Central memory CD8-positive, alpha-beta T cell (primary cell): ENCODE results near the gene LRP1-AS.

Source experiments
- ATAC-seq: fragments of 150-1000 bp; cut with Tn5 transposase; replicated peaks from 2 replicates; pipeline ENCODE4 v1.10.0; 2022; ENCODE audit warnings: mild to moderate bottlenecking, moderate FRiP score, moderate number of reproducible peaks; ENCODE audit not compliant: poor library complexity, severe bottlenecking; ENCODE audit errors: extremely low read depth
- DNase-seq, 2 donors: peaks; one replicate each; pipeline ENCODE4 v3.0.0; 2021; ENCODE audit warnings: low spot score in 2 of 2
- H3K27ac Mint-ChIP-seq: one replicate; pipeline ENCODE4 v1.8.0; 2022; ENCODE audit warnings: low read depth, mild to moderate bottlenecking, moderate library complexity, mixed read lengths
- H3K27me3 Mint-ChIP-seq: one replicate; pipeline ENCODE4 v1.8.0; 2022; ENCODE audit warnings: mixed read lengths
- H3K36me3 Mint-ChIP-seq: one replicate; pipeline ENCODE4 v1.8.0; 2022; ENCODE audit warnings: mild to moderate bottlenecking, moderate library complexity, mixed read lengths; ENCODE audit not compliant: insufficient read depth
- H3K4me1 Mint-ChIP-seq: one replicate; pipeline ENCODE4 v1.8.0; 2022; ENCODE audit warnings: mixed read lengths
- H3K4me3 Mint-ChIP-seq: one replicate; pipeline ENCODE4 v1.8.0; 2022; ENCODE audit warnings: mild to moderate bottlenecking, moderate library complexity, mixed read lengths
- H3K9me3 Mint-ChIP-seq: one replicate; pipeline ENCODE4 v1.8.0; 2022; ENCODE audit warnings: mixed read lengths

The LRP1-AS gene

DNA sequence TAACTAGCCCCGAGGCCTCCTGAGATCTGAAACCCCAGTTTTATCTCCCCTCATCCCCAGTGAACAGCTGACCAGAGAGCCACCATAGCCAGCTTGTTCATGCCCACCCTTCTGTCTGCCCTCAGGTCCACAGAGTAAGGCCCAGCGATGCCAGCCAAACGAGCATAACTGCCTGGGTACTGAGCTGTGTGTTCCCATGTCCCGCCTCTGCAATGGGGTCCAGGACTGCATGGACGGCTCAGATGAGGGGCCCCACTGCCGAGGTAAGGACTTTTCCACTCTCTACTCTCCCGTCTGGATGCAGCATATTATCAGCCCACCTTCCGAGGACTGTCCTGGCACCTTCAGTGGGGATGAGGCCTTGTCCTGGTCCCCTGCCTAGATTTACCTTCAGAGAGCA is 6.2 kb downstream of the LRP1-AS start:
- Mint-ChIP-seq H3K36me3 (no peaks in the 10 kb centered on the region), H3K4me1 (no peaks in the 10 kb centered on the region), H3K4me3 (no peak overlapping the region), H3K27ac (no peak overlapping the region), H3K27me3 (no peaks in the 10 kb centered on the region), H3K9me3 (no peaks in the 10 kb centered on the region)
- ATAC-seq (no peak), DNase-seq (no peak)

DNA sequence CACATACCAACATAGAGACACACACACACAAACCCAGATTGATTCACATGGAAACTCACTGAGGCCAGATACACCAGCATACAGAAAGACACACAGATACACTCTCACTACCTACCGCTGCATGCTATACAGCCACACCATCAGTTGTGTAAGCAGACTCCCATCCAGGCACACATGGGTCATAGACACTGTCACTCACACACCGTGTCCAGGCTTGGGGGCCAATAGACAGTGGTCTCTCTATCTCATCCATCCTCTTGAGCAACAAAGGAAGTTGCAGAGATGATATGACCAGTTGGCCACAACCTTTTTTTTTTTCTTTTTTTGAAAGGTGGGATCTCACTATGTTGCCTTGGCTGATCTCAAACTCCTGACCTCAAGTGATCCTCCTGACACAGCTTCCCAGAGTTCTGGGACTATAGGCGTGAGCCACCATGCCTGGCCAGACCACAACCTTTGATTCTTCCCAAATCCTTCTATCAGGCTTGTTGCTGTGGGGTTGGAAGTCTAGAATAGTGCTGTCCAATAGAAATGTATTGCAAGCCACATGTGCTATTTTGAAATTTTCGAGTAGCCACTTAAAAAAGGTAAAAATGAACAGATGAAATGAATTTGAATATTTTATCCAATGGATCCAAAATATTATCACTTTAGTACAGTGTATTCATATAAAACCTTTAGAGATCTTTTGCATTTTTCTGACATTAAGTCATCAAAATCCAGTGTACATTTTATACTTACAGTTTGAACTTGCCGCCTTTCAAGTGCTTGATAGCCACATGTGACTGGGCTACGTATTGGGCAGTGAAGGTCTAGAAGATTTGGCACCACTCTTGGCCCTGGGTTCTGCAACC is 7.4 kb downstream of the LRP1-AS start:
- H3K4me3 Mint-ChIP-seq, result no peak overlapping the region
- no peaks in the 10 kb centered on the region for H3K4me1 Mint-ChIP-seq
- no peaks in the 10 kb centered on the region for H3K9me3 Mint-ChIP-seq

DNA sequence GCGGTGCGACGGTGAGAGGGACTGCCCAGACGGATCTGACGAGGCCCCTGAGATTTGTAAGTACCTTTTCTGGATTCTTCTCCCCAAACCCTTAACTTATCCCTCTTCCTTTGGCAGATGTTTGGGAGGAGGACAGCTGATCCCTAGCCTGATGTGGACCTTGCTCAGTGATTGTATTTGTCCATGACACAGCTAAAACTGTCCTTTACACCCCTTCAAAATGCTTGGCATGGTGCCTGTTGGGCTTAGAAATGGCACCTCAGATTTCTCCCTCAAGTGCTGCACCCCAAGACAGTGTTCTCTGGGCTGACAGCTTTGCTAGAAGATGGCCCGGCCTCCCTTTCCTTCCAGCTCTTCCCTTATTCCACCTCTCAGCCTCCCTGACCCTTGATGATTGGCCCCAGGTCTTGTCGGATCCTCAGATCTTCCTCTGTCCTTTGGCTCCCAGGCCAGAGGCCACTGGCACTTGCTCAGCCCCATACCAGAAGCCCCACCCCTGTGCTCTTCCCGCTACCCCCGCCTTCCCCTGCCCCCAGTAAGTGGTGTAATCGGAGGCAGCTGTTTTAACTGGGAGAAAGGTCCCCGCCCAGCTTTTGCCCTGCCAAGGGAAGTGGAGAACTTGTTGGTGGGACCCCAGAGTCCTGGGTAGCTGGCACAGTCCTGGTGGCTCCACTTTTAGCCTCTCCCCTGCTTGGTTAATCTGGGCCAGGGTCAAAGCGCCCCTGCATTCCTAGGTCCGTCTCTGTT is 8.7 kb downstream of the LRP1-AS start:
- ATAC-seq (no peak), DNase-seq (no peak)
- Mint-ChIP-seq H3K36me3 (no peaks in the 10 kb centered on the region), H3K9me3 (no peaks in the 10 kb centered on the region), H3K27ac (no peak overlapping the region), H3K27me3 (no peaks in the 10 kb centered on the region), H3K4me3 (no peak overlapping the region), H3K4me1 (no peaks in the 10 kb centered on the region)

More for the DNA sequence above, 7.4 kb downstream of the LRP1-AS start:
- Mint-ChIP-seq H3K27ac (no peak overlapping the region), H3K36me3 (no peaks in the 10 kb centered on the region), H3K27me3 (no peaks in the 10 kb centered on the region)
- ATAC-seq (no peak), DNase-seq (no peak)

DNA sequence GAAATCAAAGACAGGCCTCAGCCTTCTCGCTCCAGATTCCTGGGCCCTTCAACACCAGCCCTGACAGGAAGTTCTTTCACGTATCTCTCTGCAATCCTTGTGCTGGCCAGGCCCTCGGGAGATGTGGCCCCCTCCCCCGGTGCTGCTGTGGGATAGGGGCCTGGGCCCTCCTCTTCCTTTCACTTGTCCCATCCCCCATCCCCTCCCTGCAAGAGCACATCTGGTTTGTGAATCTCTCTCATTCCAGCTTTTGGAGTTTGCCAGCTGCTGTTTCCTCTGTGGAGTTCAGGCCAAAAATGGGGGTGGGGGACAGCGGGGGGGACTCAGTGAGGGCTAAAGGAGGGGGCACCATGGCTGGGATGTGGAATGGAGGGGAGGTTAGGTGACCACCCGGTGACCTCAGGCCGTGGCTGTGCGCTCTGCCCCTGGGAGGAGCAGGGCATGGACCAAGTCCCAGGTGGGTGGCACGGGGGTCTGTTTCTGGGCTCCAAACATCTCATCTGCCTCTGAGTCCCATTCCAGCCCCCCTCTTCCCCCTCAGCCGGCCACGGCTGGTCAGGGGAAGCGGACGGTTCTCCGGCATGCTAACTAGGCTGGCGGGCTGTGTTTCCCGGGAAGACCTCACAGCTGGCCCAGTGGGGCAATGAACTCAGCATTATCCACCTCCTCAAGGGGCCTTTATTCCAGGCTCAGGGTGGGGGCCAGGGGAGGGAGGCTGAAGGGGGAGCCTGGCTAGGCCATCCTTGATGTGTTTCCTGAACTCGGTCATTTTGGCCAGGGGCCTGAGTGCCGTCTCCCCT is 11.7 kb downstream of the LRP1-AS start:
- Mint-ChIP-seq H3K4me1 (no peaks in the 10 kb centered on the region), H3K9me3 (no peaks in the 10 kb centered on the region), H3K27me3 (peaks cover 5% of the 10 kb centered on the region), H3K36me3 (no peaks in the 10 kb centered on the region), H3K27ac (no peak overlapping the region), H3K4me3 (no peak overlapping the region)
- no peak for ATAC-seq
- no peak for DNase-seq

DNA sequence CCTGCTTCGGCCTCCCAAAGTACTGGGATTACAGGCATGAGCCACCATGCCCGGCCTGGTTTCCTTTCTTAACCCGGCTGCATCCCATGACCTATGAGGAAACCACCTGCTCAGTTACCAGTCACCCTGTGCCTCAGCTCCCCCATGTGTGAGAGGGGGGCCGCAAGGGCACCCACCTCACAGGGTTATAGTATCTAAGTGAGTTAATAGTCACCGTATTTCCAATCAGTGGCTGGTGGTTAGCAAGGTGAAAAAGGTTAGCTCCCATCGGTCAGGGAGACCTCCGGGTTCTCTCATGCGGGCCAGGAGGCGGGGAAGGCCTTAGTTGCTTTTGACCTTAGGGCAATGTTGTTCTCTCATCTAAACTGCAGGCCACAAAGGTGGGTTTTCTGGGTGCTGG is 12.5 kb downstream of the LRP1-AS start:
- Mint-ChIP-seq H3K27ac (no peak overlapping the region), H3K36me3 (no peaks in the 10 kb centered on the region), H3K27me3 (peaks cover 13% of the 10 kb centered on the region), H3K4me3 (no peak overlapping the region), H3K9me3 (no peaks in the 10 kb centered on the region), H3K4me1 (no peaks in the 10 kb centered on the region)
- ATAC-seq (no peak), DNase-seq (no peak)

DNA sequence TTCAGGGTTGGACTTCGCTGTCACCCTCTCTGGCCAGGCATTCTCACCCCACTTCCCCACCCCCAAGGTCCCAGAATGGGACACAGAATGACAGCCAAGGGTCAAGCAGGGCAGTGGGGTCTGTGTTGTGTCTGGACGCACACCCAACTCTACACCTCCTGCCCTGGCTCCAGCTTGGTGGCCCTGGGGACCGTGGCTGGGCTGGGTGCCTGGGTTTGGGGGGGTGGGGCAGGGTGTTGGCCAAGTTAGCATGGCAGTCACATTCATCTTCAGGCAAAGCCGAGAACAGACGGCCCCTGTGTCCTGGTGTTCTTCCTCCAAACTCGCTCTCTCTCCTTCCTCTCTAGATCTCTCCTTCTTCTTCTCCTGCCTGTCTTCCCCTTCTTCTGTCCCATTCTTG is 13.5 kb downstream of the LRP1-AS start:
- H3K9me3 Mint-ChIP-seq, result no peaks in the 10 kb centered on the region
- no peak overlapping the region for H3K27ac Mint-ChIP-seq
- H3K4me1 Mint-ChIP-seq, result no peaks in the 10 kb centered on the region
- ATAC-seq (no peak), DNase-seq (no peak)
- H3K36me3 Mint-ChIP-seq, result no peaks in the 10 kb centered on the region
- H3K27me3 Mint-ChIP-seq, result peaks cover 14% of the 10 kb centered on the region
- H3K4me3 Mint-ChIP-seq, result no peak overlapping the region

DNA sequence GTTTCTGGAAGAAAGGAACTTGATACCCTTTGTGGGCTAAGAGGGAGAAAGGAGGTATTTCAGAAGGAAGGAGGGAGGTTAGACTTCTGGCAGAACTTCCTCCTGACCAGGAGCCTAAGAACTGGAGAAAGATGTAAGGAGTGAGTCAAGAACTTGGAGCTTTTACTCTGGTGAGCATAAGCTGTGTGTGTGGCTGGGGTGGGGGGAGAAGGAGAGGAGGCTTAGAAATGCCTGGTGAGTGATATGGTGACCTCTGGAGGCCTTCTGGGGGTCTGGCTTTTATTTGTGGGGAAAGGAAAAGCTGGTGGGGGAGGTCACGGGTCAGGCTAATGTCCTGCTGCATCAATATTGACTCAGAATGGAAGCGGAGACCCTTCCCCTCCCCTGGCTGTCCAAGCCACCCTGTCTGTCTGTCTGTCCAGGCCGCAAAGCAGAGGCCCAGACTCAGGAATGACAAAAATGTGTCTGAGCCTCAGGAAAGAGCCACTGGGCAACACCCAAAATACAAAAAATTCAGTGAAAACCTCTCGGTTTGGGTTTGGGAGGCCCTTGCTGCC is 14.3 kb downstream of the LRP1-AS start:
- Mint-ChIP-seq H3K27ac (no peak overlapping the region), H3K4me3 (no peak overlapping the region), H3K36me3 (peaks cover 1% of the 10 kb centered on the region), H3K4me1 (no peaks in the 10 kb centered on the region), H3K9me3 (no peaks in the 10 kb centered on the region), H3K27me3 (peaks cover 14% of the 10 kb centered on the region)
- no peak for DNase-seq
- ATAC-seq, result no peak

DNA sequence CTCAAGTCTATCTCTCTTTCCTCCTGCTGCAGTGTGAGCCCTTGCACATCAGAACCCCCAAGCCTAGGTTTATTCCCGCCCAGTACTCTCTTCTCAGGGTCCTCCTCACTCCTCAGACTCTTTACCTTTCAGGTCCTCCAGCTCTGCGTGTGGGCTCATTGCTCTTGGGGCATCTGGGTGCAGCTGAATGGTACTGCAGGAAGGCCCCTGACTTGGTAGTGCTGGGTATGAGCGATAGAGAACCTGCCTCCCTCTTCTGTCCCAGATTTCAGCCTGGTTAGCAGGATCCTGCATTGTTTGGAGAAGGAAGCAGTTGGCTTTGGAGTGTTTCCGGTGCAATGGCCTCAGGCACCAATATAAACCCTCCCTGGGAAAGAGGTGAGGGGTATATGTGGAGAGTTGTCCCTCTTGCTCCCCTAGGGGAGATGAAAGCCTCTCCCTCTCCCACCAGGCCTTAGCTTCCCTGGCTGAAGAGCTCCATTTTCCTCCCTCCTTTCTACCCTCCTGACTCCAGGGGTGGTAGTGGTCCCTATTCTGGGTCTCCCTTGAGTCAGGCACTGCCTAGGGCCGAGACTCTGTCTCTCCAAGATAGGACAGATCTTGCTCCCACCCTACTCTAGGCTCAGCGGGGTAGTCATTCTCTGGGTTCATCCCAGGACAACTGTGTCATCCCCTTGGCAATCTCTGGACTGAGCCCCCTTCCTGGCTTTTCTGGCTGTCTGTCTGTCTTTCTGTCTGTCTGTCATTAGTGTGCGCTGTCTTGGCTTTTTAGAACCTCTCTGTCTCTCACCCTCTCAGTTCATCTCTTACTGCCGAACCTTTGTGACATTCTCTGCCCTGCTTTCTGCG is 15.3 kb downstream of the LRP1-AS start:
- peaks cover 14% of the 10 kb centered on the region for H3K27me3 Mint-ChIP-seq
- H3K4me1 Mint-ChIP-seq, result no peaks in the 10 kb centered on the region
- peaks cover 2% of the 10 kb centered on the region for H3K36me3 Mint-ChIP-seq
- ATAC-seq (no peak), DNase-seq (no peak)
- no peaks in the 10 kb centered on the region for H3K9me3 Mint-ChIP-seq
- H3K27ac Mint-ChIP-seq, result no peak overlapping the region
- no peak overlapping the region for H3K4me3 Mint-ChIP-seq

DNA sequence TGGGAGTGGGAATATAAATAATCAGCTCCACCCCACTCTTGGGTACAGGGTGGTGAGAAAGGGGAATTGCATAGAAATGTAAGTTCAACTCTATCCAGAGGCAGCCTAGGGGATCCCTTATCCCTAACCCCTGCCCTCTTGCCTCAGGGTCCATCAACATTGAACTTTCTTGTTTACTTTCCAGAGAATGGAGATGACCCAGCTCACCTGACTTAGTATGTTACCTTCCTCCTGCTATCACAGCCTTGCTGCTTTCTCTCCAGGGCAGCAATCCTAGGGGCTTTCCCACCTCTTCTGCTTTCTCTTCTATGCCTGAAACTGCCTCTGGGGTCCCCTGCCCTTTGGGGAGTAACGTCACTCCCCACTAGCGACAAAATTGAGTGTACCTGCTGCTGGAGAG is 16.5 kb downstream of the LRP1-AS start:
- no peak for ATAC-seq
- H3K4me1 Mint-ChIP-seq, result no peaks in the 10 kb centered on the region
- H3K4me3 Mint-ChIP-seq, result no peak overlapping the region
- peaks cover 5% of the 10 kb centered on the region for H3K36me3 Mint-ChIP-seq
- H3K27ac Mint-ChIP-seq, result no peak overlapping the region
- H3K27me3 Mint-ChIP-seq, result peaks cover 14% of the 10 kb centered on the region
- H3K9me3 Mint-ChIP-seq, result no peaks in the 10 kb centered on the region
- DNase-seq, result no peak

DNA sequence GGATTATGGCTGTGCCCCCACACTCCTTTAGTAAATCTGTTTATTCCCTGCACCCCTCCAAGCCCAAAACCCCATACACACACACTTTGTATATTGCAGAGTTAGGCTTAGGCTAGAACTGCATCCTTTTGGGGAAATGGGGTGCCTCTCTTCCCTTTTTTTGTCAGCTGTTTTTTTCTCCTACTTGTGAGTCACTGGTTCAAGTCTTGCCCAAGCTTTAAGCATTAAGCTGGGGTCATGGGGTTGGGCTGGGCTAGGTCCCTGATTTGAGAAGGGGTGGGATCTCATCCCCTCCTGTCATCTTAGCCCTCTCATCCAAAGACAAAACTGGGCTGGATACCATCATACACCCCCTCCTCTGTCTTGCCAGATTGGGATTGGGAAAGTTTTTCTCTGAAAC is 17.5 kb downstream of the LRP1-AS start:
- no peak for DNase-seq
- Mint-ChIP-seq H3K27ac (no peak overlapping the region), H3K9me3 (no peaks in the 10 kb centered on the region), H3K4me3 (peak overlapping the region; percentile 61), H3K36me3 (peaks cover 5% of the 10 kb centered on the region), H3K4me1 (no peaks in the 10 kb centered on the region), H3K27me3 (peaks cover 14% of the 10 kb centered on the region)
- ATAC-seq, result no peak

DNA sequence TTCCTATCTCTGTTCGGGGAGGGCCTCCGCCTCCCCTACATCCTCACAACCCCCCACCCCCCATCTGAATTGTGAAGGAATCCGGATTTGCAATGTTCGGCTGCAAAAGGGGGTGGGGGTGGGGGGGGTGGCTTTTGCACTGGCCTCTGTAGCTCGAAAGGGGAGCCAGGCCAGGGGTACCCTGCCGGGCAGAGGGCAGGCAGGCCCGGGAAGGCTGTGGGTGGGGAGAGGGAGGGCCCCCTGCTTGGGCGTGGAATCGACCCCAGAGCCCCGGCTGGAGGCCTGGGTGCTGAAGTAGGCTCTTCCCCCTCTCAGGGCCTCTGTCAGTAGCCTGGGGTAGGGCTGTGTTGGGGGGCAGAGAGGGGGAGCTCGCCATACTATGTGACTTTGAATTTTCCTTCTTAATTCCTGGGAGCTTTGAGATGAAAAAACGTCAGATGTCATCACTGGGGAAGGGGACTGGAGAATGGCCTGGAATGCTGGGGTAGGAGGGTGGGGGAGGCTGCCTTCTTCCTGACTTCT is 18.0 kb downstream of the LRP1-AS start:
- H3K9me3 Mint-ChIP-seq, result no peaks in the 10 kb centered on the region
- peaks cover 2% of the 10 kb centered on the region for H3K4me1 Mint-ChIP-seq
- H3K27me3 Mint-ChIP-seq, result peaks cover 14% of the 10 kb centered on the region
- H3K27ac Mint-ChIP-seq, result no peak overlapping the region
- ATAC-seq (no peak), DNase-seq (no peak)
- peak overlapping the region; percentile 84 for H3K4me3 Mint-ChIP-seq
- peaks cover 5% of the 10 kb centered on the region for H3K36me3 Mint-ChIP-seq
